Right atrium auricular region (tissue), 2 donors: ENCODE results near the gene OTP. TPM values are rescaled to one million over a fixed set of nuclear protein-coding genes. Genes with fewer than 3 reads are reported as not detected.
"Not testable (repeated sequence)": the region's sequence is repeated elsewhere in the genome, so short reads cannot be mapped to it uniquely, and the experiment has no call there.

Experiments used
- DNase-seq: peaks from one replicate; pipeline ENCODE4 v3.0.0-alpha.2; 2019; ENCODE audit warnings: low spot score
- H3K27ac ChIP-seq, 2 donors: fragments of 200-600 bp; sonication (generic); 1 replicate in 1 of 2; 2 replicates in 1 of 2; pipeline ENCODE4 v1.5.1; 2016 to 2019
- H3K27me3 ChIP-seq, 2 donors: fragments of 200-600 bp; sonication (generic); one replicate each; pipeline versions ENCODE4 v1.5.1 to v1.6.0; 2017 to 2019
- H3K36me3 ChIP-seq: fragments of 200-600 bp; sonication (generic); one replicate; pipeline ENCODE4 v1.5.1; 2016
- H3K4me1 ChIP-seq, 2 donors: fragments of 200-600 bp; sonication (generic); one replicate each; pipeline versions ENCODE4 v1.5.1 to v1.6.0; 2017 to 2019
- H3K4me3 ChIP-seq, 2 donors: fragments of 200-600 bp; sonication (generic); 1 replicate in 1 of 2; 2 replicates in 1 of 2; pipeline ENCODE4 v1.5.1; 2017 to 2019; ENCODE audit warnings: mild to moderate bottlenecking in 1 of 2, moderate library complexity in 1 of 2
- H3K9me3 ChIP-seq, 2 donors: fragments of 200-600 bp; sonication (generic); one replicate each; pipeline ENCODE4 v1.5.1; 2019
- CTCF ChIP-seq, 2 donors: fragments of 200-600 bp; sonication (generic); IDR thresholded peaks; one replicate each; pipeline ENCODE4 v1.5.1; 2019; ENCODE audit warnings: antibody characterized with exemption in 2 of 2
- total RNA-seq, 2 donors: library from RNA; depleted of rRNA; stranded (reverse); fragments of >200 nt; gene quantifications; one replicate each; pipeline ENCODE4 v1.1.0, GENCODE V29; 2016

The OTP gene
- total RNA-seq, 2 donors from 2014 or later: not detected

GRCh38 chr5:77616920-77617319 lies 21.6 kb downstream of the OTP start:
- no peak overlapping the region for H3K4me3 ChIP-seq
- no peaks in the 10 kb centered on the region for H3K27me3 ChIP-seq
- H3K4me1 ChIP-seq: no peaks in the 10 kb centered on the region
- H3K36me3 ChIP-seq: no peaks in the 10 kb centered on the region
- H3K9me3 ChIP-seq: no peaks in the 10 kb centered on the region
- no peak overlapping the region for H3K27ac ChIP-seq
- TF ChIP-seq CTCF (IDR thresholded peaks at IDR 0.05): no peak
- no peak for DNase-seq

- not testable (repeated sequence) for DNase-seq, H3K27ac ChIP-seq, H3K27me3 ChIP-seq, H3K36me3 ChIP-seq, H3K4me3 ChIP-seq, H3K4me1 ChIP-seq, H3K9me3 ChIP-seq
Measured at GRCh38 chr5:77608927-77609326, 29.6 kb downstream of the OTP start.

GRCh38 chr5:77607324-77607723 lies 31.2 kb downstream of the OTP start:
- no peaks in the 10 kb centered on the region for H3K4me1 ChIP-seq
- no peak for TF ChIP-seq CTCF (IDR thresholded peaks at IDR 0.05)
- H3K4me3 ChIP-seq: no peak overlapping the region
- no peak for DNase-seq
- no peaks in the 10 kb centered on the region for H3K27me3 ChIP-seq
- H3K9me3 ChIP-seq: peaks cover 0 to 8% of the 10 kb centered on the region in 2 donors
- H3K36me3 ChIP-seq: no peaks in the 10 kb centered on the region
- no peak overlapping the region for H3K27ac ChIP-seq

- DNase-seq: no peak
- no peak overlapping the region for H3K4me3 ChIP-seq
- no peaks in the 10 kb centered on the region for H3K27me3 ChIP-seq
- H3K9me3 ChIP-seq: peaks cover 0 to 8% of the 10 kb centered on the region in 2 donors
- H3K4me1 ChIP-seq: no peaks in the 10 kb centered on the region
- H3K27ac ChIP-seq: no peak overlapping the region
- no peak for TF ChIP-seq CTCF (IDR thresholded peaks at IDR 0.05)
- no peaks in the 10 kb centered on the region for H3K36me3 ChIP-seq
Measured at GRCh38 chr5:77606279-77606678, 32.2 kb downstream of the OTP start.

- no peak for DNase-seq
- H3K9me3 ChIP-seq: peaks cover 0 to 8% of the 10 kb centered on the region in 2 donors
- H3K36me3 ChIP-seq: no peaks in the 10 kb centered on the region
- no peaks in the 10 kb centered on the region for H3K4me1 ChIP-seq
- H3K27me3 ChIP-seq: no peaks in the 10 kb centered on the region
- TF ChIP-seq CTCF (IDR thresholded peaks at IDR 0.05): no peak
- H3K4me3 ChIP-seq: no peak overlapping the region
- H3K27ac ChIP-seq: no peak overlapping the region
Measured at GRCh38 chr5:77599679-77600078, 38.8 kb downstream of the OTP start.

GRCh38 chr5:77590347-77590746 lies 48.2 kb downstream of the OTP start:
- Histone ChIP-seq H3K9me3 (peaks cover 0 to 5% of the 10 kb centered on the region in 2 donors), H3K36me3 (no peaks in the 10 kb centered on the region), H3K4me3 (no peak overlapping the region), H3K27me3 (no peaks in the 10 kb centered on the region), H3K4me1 (no peaks in the 10 kb centered on the region), H3K27ac (no peak overlapping the region)
- TF ChIP-seq CTCF (IDR thresholded peaks at IDR 0.05): no peak
- DNase-seq: no peak
